HG03469 (cell line): ENCODE results near the gene PCDHGB2.
"Not testable (repeated sequence)": the region's sequence is repeated elsewhere in the genome, so short reads cannot be mapped to it uniquely, and the experiment has no call there.

ENCODE experiments used
- ATAC-seq: cut with Tn5 transposase; IDR thresholded peaks from one replicate; pipeline ENCODE4 v1.9.1; 2021; ENCODE audit warnings: mild to moderate bottlenecking, moderate library complexity, moderate number of reproducible peaks; ENCODE audit not compliant: unreplicated experiment

The PCDHGB2 gene

GRCh38 chr5:141359790-141360426 lies at the start of gene PCDHGB2:
PCDHGB2 (plus strand) TSS chr5:141359994; CDS start chr5:141360136, 142 bp downstream.
- ATAC-seq, result peak; percentile 74

- no peak for ATAC-seq
These were observed 46.1 kb upstream of the PCDHGB2 start for GRCh38 chr5:141313711-141314110.

GRCh38 chr5:141316963-141317362 lies 42.8 kb upstream of the PCDHGB2 start:
- not testable (repeated sequence) for ATAC-seq

- ATAC-seq, result no peak
These were observed 40.6 kb upstream of the PCDHGB2 start for GRCh38 chr5:141319202-141319601.

GRCh38 chr5:141319699-141320098 lies 40.1 kb upstream of the PCDHGB2 start:
- no peak for ATAC-seq

GRCh38 chr5:141320225-141321169 lies 39.3 kb upstream of the PCDHGB2 start, which contains the start of gene TAF7:
TAF7 (minus strand) TSS chr5:141320784; CDS start chr5:141320044, 740 bp downstream.
- peak; percentile 89 for ATAC-seq

- ATAC-seq, result no peak
These were observed 37.5 kb upstream of the PCDHGB2 start for GRCh38 chr5:141322261-141322660.

GRCh38 chr5:141326088-141326854 lies 33.5 kb upstream of the PCDHGB2 start:
- ATAC-seq, result peak; percentile 70

- no peak for ATAC-seq
These were observed 31.6 kb upstream of the PCDHGB2 start for GRCh38 chr5:141328231-141328630.

GRCh38 chr5:141330299-141331080 lies 29.3 kb upstream of the PCDHGB2 start, which contains the start of gene PCDHGA1:
PCDHGA1 (plus strand) TSS chr5:141330514.
- ATAC-seq, result no peak

- ATAC-seq, result not testable (repeated sequence)
These were observed 27.2 kb upstream of the PCDHGB2 start for GRCh38 chr5:141332571-141332970.

GRCh38 chr5:141338538-141339306 lies 21.1 kb upstream of the PCDHGB2 start, which contains the start of gene PCDHGA2:
PCDHGA2 (plus strand) TSS chr5:141338760.
- no peak for ATAC-seq

- not testable (repeated sequence) for ATAC-seq
These were observed 18.9 kb upstream of the PCDHGB2 start for GRCh38 chr5:141340781-141341354.

- ATAC-seq, result no peak
These were observed 17.0 kb upstream of the PCDHGB2 start for GRCh38 chr5:141342773-141343172.

- ATAC-seq, result no peak
These were observed 16.4 kb upstream of the PCDHGB2 start, which contains the start of gene PCDHGA3 for GRCh38 chr5:141343242-141343952. PCDHGA3 (plus strand) TSS chr5:141343829; CDS start chr5:141344034, 205 bp downstream.

- ATAC-seq, result no peak
These were observed 15.8 kb upstream of the PCDHGB2 start for GRCh38 chr5:141343953-141344463.

- no peak for ATAC-seq
These were observed 14.5 kb upstream of the PCDHGB2 start for GRCh38 chr5:141345327-141345726.

GRCh38 chr5:141346017-141346416 lies 13.8 kb upstream of the PCDHGB2 start:
- ATAC-seq, result not testable (repeated sequence)
